ENCODE measurements around the gene CRB3.
"Not testable (repeated sequence)": the region's sequence is repeated elsewhere in the genome, so short reads cannot be mapped to it uniquely, and the experiment has no call there.

CRB3 gene

GRCh38 chr19:6425732-6426620 lies 38.1 kb upstream of the CRB3 start:
- Histone ChIP-seq H3K27me3 (peaks cover 4% of the 10 kb centered on the region), H3K4me3 (ENCODE audit: low read depth, low read length) (no peak overlapping the region), H3K9me3 (peaks cover 8% of the 10 kb centered on the region), H3K36me3 (peaks cover 20% of the 10 kb centered on the region), H3K4me1 (no peaks in the 10 kb centered on the region)
- peak; percentile 16; the same call in 1 of the 2 replicates for TF ChIP-seq CTCF (IDR thresholded peaks at IDR 0.05; ENCODE audit: low read depth, low read length)
- no peak for DNase-seq

GRCh38 chr19:6427131-6427530 lies 36.9 kb upstream of the CRB3 start:
- Histone ChIP-seq H3K4me3 (ENCODE audit: low read depth, low read length) (no peak overlapping the region), H3K27me3 (peaks cover 4% of the 10 kb centered on the region), H3K9me3 (peaks cover 8% of the 10 kb centered on the region), H3K36me3 (peaks cover 9% of the 10 kb centered on the region), H3K4me1 (no peaks in the 10 kb centered on the region)
- no peak for TF ChIP-seq CTCF (IDR thresholded peaks at IDR 0.05; ENCODE audit: low read depth, low read length)
- DNase-seq = no peak

GRCh38 chr19:6428692-6429418 lies 35.2 kb upstream of the CRB3 start:
- DNase-seq; H3K9me3 ChIP-seq; H3K36me3 ChIP-seq; H3K4me1 ChIP-seq; H3K4me3 ChIP-seq (ENCODE audit: low read depth, low read length); H3K27me3 ChIP-seq: not testable (repeated sequence)

- no peak overlapping the region for H3K4me3 ChIP-seq (ENCODE audit: low read depth, low read length)
- no peak for DNase-seq
- TF ChIP-seq CTCF (IDR thresholded peaks at IDR 0.05; ENCODE audit: low read depth, low read length) = no peak
- H3K36me3 ChIP-seq = no peaks in the 10 kb centered on the region
- no peaks in the 10 kb centered on the region for H3K4me1 ChIP-seq
- peaks cover 8% of the 10 kb centered on the region for H3K9me3 ChIP-seq
- H3K27me3 ChIP-seq = peaks cover 4% of the 10 kb centered on the region
These were observed 34.5 kb upstream of the CRB3 start for GRCh38 chr19:6429419-6430221.

GRCh38 chr19:6431891-6432290 lies 32.2 kb upstream of the CRB3 start:
- Histone ChIP-seq H3K27me3 (peaks cover 4% of the 10 kb centered on the region), H3K4me1 (no peaks in the 10 kb centered on the region), H3K36me3 (no peaks in the 10 kb centered on the region), H3K4me3 (ENCODE audit: low read depth, low read length) (no peak overlapping the region), H3K9me3 (no peaks in the 10 kb centered on the region)
- no peak for TF ChIP-seq CTCF (IDR thresholded peaks at IDR 0.05; ENCODE audit: low read depth, low read length)
- no peak for DNase-seq

- Histone ChIP-seq H3K27me3 (peaks cover 4% of the 10 kb centered on the region), H3K9me3 (no peaks in the 10 kb centered on the region), H3K36me3 (no peaks in the 10 kb centered on the region), H3K4me3 (ENCODE audit: low read depth, low read length) (no peak overlapping the region), H3K4me1 (no peaks in the 10 kb centered on the region)
- no peak for TF ChIP-seq CTCF (IDR thresholded peaks at IDR 0.05; ENCODE audit: low read depth, low read length)
- no peak for DNase-seq
These were observed 30.9 kb upstream of the CRB3 start for GRCh38 chr19:6433165-6433564.
